ENCODE results near the gene CHD2.

The CHD2 gene

GRCh38 chr15:92981333-92981732 lies 81.2 kb downstream of the CHD2 start:
- in situ Hi-C loops (cut with MboI; ENCODE audit: low sequenced_read_pairs) = no loop called here
- Histone ChIP-seq H3K4me1 (no peaks in the 10 kb centered on the region), H3K9me3 (no peaks in the 10 kb centered on the region), H3K36me3 (replicated peaks) (peaks cover 72% of the 10 kb centered on the region), H3K27me3 (ENCODE audit: low read depth) (no peaks in the 10 kb centered on the region), H3K4me3 (no peak overlapping the region)
- DNase-seq (ENCODE audit: low spot score in 2 of 2) = no peak

- Histone ChIP-seq H3K36me3 (replicated peaks) (peaks cover 60% of the 10 kb centered on the region), H3K27me3 (ENCODE audit: low read depth) (no peaks in the 10 kb centered on the region), H3K9me3 (no peaks in the 10 kb centered on the region), H3K4me3 (no peak overlapping the region), H3K4me1 (no peaks in the 10 kb centered on the region)
- in situ Hi-C loops (cut with MboI; ENCODE audit: low sequenced_read_pairs) = no loop called here
- no peak for DNase-seq (ENCODE audit: low spot score in 2 of 2)
Measured at GRCh38 chr15:92984161-92984560, 84.0 kb downstream of the CHD2 start.

GRCh38 chr15:92989470-92989869 lies 89.3 kb downstream of the CHD2 start:
- Histone ChIP-seq H3K9me3 (no peaks in the 10 kb centered on the region), H3K4me1 (peaks cover 17% of the 10 kb centered on the region), H3K4me3 (no peak overlapping the region), H3K36me3 (replicated peaks) (peaks cover 59% of the 10 kb centered on the region), H3K27me3 (ENCODE audit: low read depth) (no peaks in the 10 kb centered on the region)
- no peak for DNase-seq (ENCODE audit: low spot score in 2 of 2)
- in situ Hi-C loops (cut with MboI; ENCODE audit: low sequenced_read_pairs) = no loop called here

GRCh38 chr15:92990031-92990430 lies 89.9 kb downstream of the CHD2 start:
- DNase-seq (ENCODE audit: low spot score in 2 of 2) = no peak
- Histone ChIP-seq H3K36me3 (replicated peaks) (peaks cover 60% of the 10 kb centered on the region), H3K4me3 (no peak overlapping the region), H3K9me3 (no peaks in the 10 kb centered on the region), H3K27me3 (ENCODE audit: low read depth) (no peaks in the 10 kb centered on the region), H3K4me1 (peaks cover 17% of the 10 kb centered on the region)
- in situ Hi-C loops (cut with MboI; ENCODE audit: low sequenced_read_pairs) = no loop called here

GRCh38 chr15:92992720-92993119 lies 92.6 kb downstream of the CHD2 start:
- Histone ChIP-seq H3K27me3 (ENCODE audit: low read depth) (no peaks in the 10 kb centered on the region), H3K9me3 (no peaks in the 10 kb centered on the region), H3K4me1 (peaks cover 17% of the 10 kb centered on the region), H3K4me3 (no peak overlapping the region), H3K36me3 (replicated peaks) (peaks cover 72% of the 10 kb centered on the region)
- no peak for DNase-seq (ENCODE audit: low spot score in 2 of 2)
- in situ Hi-C loops (cut with MboI; ENCODE audit: low sequenced_read_pairs) = no loop called here

- H3K9me3 ChIP-seq = no peaks in the 10 kb centered on the region
- H3K4me1 ChIP-seq = peaks cover 8% of the 10 kb centered on the region
- no peak for DNase-seq (ENCODE audit: low spot score in 2 of 2)
- H3K4me3 ChIP-seq = no peak overlapping the region
- peaks cover 93% of the 10 kb centered on the region for H3K36me3 ChIP-seq (replicated peaks)
- H3K27me3 ChIP-seq (ENCODE audit: low read depth) = no peaks in the 10 kb centered on the region
- in situ Hi-C loops (cut with MboI; ENCODE audit: low sequenced_read_pairs) = no loop called here
Measured at GRCh38 chr15:92997821-92998220, 97.7 kb downstream of the CHD2 start.

- no peak for DNase-seq (ENCODE audit: low spot score in 2 of 2)
- no peaks in the 10 kb centered on the region for H3K9me3 ChIP-seq
- no peak overlapping the region for H3K4me3 ChIP-seq
- H3K27me3 ChIP-seq (ENCODE audit: low read depth) = no peaks in the 10 kb centered on the region
- peaks cover 8% of the 10 kb centered on the region for H3K4me1 ChIP-seq
- H3K36me3 ChIP-seq (replicated peaks) = peaks cover 95% of the 10 kb centered on the region
- in situ Hi-C loops (cut with MboI; ENCODE audit: low sequenced_read_pairs) = no loop called here
Measured at GRCh38 chr15:93001156-93001555, 101.0 kb downstream of the CHD2 start.

GRCh38 chr15:93001881-93002280 lies 101.8 kb downstream of the CHD2 start:
- H3K36me3 ChIP-seq (replicated peaks) = peaks cover 94% of the 10 kb centered on the region
- DNase-seq (ENCODE audit: low spot score in 2 of 2) = no peak
- H3K27me3 ChIP-seq (ENCODE audit: low read depth) = no peaks in the 10 kb centered on the region
- H3K4me1 ChIP-seq = peaks cover 8% of the 10 kb centered on the region
- no peaks in the 10 kb centered on the region for H3K9me3 ChIP-seq
- in situ Hi-C loops (cut with MboI; ENCODE audit: low sequenced_read_pairs) = no loop called here
- H3K4me3 ChIP-seq = no peak overlapping the region

GRCh38 chr15:93005133-93005532 lies 105.0 kb downstream of the CHD2 start:
- in situ Hi-C loops (cut with MboI; ENCODE audit: low sequenced_read_pairs) = no loop called here
- no peaks in the 10 kb centered on the region for H3K9me3 ChIP-seq
- no peaks in the 10 kb centered on the region for H3K27me3 ChIP-seq (ENCODE audit: low read depth)
- no peak for DNase-seq (ENCODE audit: low spot score in 2 of 2)
- peaks cover 8% of the 10 kb centered on the region for H3K4me1 ChIP-seq
- H3K36me3 ChIP-seq (replicated peaks) = peaks cover 95% of the 10 kb centered on the region
- H3K4me3 ChIP-seq = no peak overlapping the region

GRCh38 chr15:93007994-93008393 lies 107.9 kb downstream of the CHD2 start:
- peaks cover 94% of the 10 kb centered on the region for H3K36me3 ChIP-seq (replicated peaks)
- no peak for DNase-seq (ENCODE audit: low spot score in 2 of 2)
- H3K9me3 ChIP-seq = no peaks in the 10 kb centered on the region
- H3K27me3 ChIP-seq (ENCODE audit: low read depth) = no peaks in the 10 kb centered on the region
- peaks cover 7% of the 10 kb centered on the region for H3K4me1 ChIP-seq
- no peak overlapping the region for H3K4me3 ChIP-seq
- in situ Hi-C loops (cut with MboI; ENCODE audit: low sequenced_read_pairs) = no loop called here

GRCh38 chr15:93012786-93013185 lies 112.7 kb downstream of the CHD2 start:
- no peak overlapping the region for H3K4me3 ChIP-seq
- DNase-seq (ENCODE audit: low spot score in 2 of 2) = no peak
- H3K27me3 ChIP-seq (ENCODE audit: low read depth) = no peaks in the 10 kb centered on the region
- H3K9me3 ChIP-seq = no peaks in the 10 kb centered on the region
- H3K4me1 ChIP-seq = peaks cover 9% of the 10 kb centered on the region
- peaks cover 80% of the 10 kb centered on the region for H3K36me3 ChIP-seq (replicated peaks)
- in situ Hi-C loops (cut with MboI; ENCODE audit: low sequenced_read_pairs) = no loop called here

GRCh38 chr15:93017526-93017925 lies 117.4 kb downstream of the CHD2 start:
- Histone ChIP-seq H3K9me3 (no peaks in the 10 kb centered on the region), H3K4me1 (peaks cover 6% of the 10 kb centered on the region), H3K36me3 (replicated peaks) (peaks cover 79% of the 10 kb centered on the region), H3K4me3 (no peak overlapping the region), H3K27me3 (ENCODE audit: low read depth) (no peaks in the 10 kb centered on the region)
- DNase-seq (ENCODE audit: low spot score in 2 of 2) = no peak
- in situ Hi-C loops (cut with MboI; ENCODE audit: low sequenced_read_pairs) = no loop called here

GRCh38 chr15:93018574-93018973 lies 118.5 kb downstream of the CHD2 start:
- DNase-seq (ENCODE audit: low spot score in 2 of 2) = no peak
- Histone ChIP-seq H3K4me3 (no peak overlapping the region), H3K36me3 (replicated peaks) (peaks cover 85% of the 10 kb centered on the region), H3K9me3 (no peaks in the 10 kb centered on the region), H3K4me1 (no peaks in the 10 kb centered on the region), H3K27me3 (ENCODE audit: low read depth) (no peaks in the 10 kb centered on the region)
- in situ Hi-C loops (cut with MboI; ENCODE audit: low sequenced_read_pairs) = no loop called here

GRCh38 chr15:93019090-93019489 lies 119.0 kb downstream of the CHD2 start:
- Histone ChIP-seq H3K27me3 (ENCODE audit: low read depth) (no peaks in the 10 kb centered on the region), H3K4me3 (no peak overlapping the region), H3K4me1 (no peaks in the 10 kb centered on the region), H3K36me3 (replicated peaks) (peaks cover 88% of the 10 kb centered on the region), H3K9me3 (no peaks in the 10 kb centered on the region)
- no peak for DNase-seq (ENCODE audit: low spot score in 2 of 2)
- in situ Hi-C loops (cut with MboI; ENCODE audit: low sequenced_read_pairs) = no loop called here

GRCh38 chr15:93019971-93020370 lies 119.8 kb downstream of the CHD2 start:
- Histone ChIP-seq H3K9me3 (no peaks in the 10 kb centered on the region), H3K4me1 (no peaks in the 10 kb centered on the region), H3K36me3 (replicated peaks) (peaks cover 88% of the 10 kb centered on the region), H3K27me3 (ENCODE audit: low read depth) (no peaks in the 10 kb centered on the region), H3K4me3 (no peak overlapping the region)
- no peak for DNase-seq (ENCODE audit: low spot score in 2 of 2)
- in situ Hi-C loops (cut with MboI; ENCODE audit: low sequenced_read_pairs) = no loop called here
